Measurements from ENCODE around the gene GGT5.

Gene GGT5

GRCh38 chr22:24170188-24170587 lies 74.7 kb downstream of the GGT5 start:
- no peak for DNase-seq (ENCODE audit: low read depth in 1 of 2, low spot score in 1 of 2)

Measured in activated CD4-positive, alpha-beta T cell treated with anti-CD3 and anti-CD28 coated beads, Interleukin-2, amount 50 U/mL, for 24 hours (primary cell).